A673 (cell line): ENCODE data around the gene VPS9D1.

ENCODE experiments used
- EZH2 ChIP-seq: fragments of 200-600 bp; sonication (generic); IDR thresholded peaks from 2 replicates; pipeline ENCODE4 v1.6.1; 2017; ENCODE audit warnings: borderline replicate concordance, low read depth, mild to moderate bottlenecking, mixed read lengths, antibody characterized with exemption, low read length; ENCODE audit not compliant: poor library complexity, severe bottlenecking
- TF ChIP-seq, protein P1 (sequence below): fragments of 300-800, 200-600 bp; sonication (generic); conservative IDR thresholded peaks from 2 replicates; pipeline ENCODE4 v1.5.1; 2017; ENCODE audit warnings: low read depth, mild to moderate bottlenecking, antibody characterized with exemption, low read length, moderate library complexity, mixed read lengths

DNA sequence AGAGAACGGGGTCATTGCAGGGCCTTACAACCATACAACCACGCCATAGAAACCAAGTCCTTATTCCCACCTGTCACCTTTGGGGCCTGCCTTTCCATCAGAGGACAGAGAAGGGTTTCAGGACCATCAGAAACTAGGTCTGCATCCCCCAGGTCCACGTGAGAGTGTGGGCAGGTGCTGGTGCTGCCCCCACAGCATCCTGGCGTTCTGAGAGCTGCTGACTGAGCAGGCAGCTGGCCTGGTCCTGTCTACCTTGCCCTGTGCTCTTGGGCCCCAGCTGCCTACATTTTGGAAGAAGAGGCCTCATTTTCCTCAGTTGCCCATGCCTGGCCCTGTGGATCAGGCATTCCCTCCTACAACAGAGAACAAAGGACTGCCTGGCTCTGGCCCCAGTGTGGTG, 22.2 kb upstream of the VPS9D1 start:
- TF ChIP-seq, protein P1, sequence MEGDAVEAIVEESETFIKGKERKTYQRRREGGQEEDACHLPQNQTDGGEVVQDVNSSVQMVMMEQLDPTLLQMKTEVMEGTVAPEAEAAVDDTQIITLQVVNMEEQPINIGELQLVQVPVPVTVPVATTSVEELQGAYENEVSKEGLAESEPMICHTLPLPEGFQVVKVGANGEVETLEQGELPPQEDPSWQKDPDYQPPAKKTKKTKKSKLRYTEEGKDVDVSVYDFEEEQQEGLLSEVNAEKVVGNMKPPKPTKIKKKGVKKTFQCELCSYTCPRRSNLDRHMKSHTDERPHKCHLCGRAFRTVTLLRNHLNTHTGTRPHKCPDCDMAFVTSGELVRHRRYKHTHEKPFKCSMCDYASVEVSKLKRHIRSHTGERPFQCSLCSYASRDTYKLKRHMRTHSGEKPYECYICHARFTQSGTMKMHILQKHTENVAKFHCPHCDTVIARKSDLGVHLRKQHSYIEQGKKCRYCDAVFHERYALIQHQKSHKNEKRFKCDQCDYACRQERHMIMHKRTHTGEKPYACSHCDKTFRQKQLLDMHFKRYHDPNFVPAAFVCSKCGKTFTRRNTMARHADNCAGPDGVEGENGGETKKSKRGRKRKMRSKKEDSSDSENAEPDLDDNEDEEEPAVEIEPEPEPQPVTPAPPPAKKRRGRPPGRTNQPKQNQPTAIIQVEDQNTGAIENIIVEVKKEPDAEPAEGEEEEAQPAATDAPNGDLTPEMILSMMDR = no peak
- TF ChIP-seq EZH2 = no peak
